RPMI7951 (cell line): ENCODE measurements around the gene METTL8. TPM values are rescaled to one million over a fixed set of nuclear protein-coding genes. Genes with fewer than 3 reads are reported as not detected.

Experiments
- total RNA-seq: library from RNA; depleted of rRNA; stranded (reverse); fragments of >200 nt; shearing (Covaris generic); gene quantifications from 2 replicates; pipeline ENCODE4 v1.2.3, GENCODE V29; 2014; rRNA removed

Gene METTL8
- total RNA-seq, 1 experiment from 2014 or later = 32.0 TPM

Other genes starting within 250 kb of the METTL8 start
- 16.1 and 16.6 TPM in 2 replicates for gene DCAF17, start 236 bp upstream of the METTL8 start, total RNA-seq
- gene CYBRD1, start 88.5 kb upstream of the METTL8 start, total RNA-seq = 125 and 139 TPM in 2 replicates